GM19023 (cell line): ENCODE data around the gene BEST3.

ENCODE experiments used
- ATAC-seq: cut with Tn5 transposase; IDR thresholded peaks from one replicate; pipeline ENCODE4 v1.9.1; 2021; ENCODE audit warnings: mild to moderate bottlenecking, moderate library complexity; ENCODE audit not compliant: unreplicated experiment

The BEST3 gene

GRCh38 chr12:69698769-69699540 lies at the start of gene BEST3:
BEST3 (minus strand) TSS chr12:69699303; CDS start chr12:69697798, 1,505 bp downstream.
- no peak for ATAC-seq

- ATAC-seq, result no peak
Measured at GRCh38 chr12:69744109-69744508, 45.0 kb upstream of the BEST3 start.

DNA sequence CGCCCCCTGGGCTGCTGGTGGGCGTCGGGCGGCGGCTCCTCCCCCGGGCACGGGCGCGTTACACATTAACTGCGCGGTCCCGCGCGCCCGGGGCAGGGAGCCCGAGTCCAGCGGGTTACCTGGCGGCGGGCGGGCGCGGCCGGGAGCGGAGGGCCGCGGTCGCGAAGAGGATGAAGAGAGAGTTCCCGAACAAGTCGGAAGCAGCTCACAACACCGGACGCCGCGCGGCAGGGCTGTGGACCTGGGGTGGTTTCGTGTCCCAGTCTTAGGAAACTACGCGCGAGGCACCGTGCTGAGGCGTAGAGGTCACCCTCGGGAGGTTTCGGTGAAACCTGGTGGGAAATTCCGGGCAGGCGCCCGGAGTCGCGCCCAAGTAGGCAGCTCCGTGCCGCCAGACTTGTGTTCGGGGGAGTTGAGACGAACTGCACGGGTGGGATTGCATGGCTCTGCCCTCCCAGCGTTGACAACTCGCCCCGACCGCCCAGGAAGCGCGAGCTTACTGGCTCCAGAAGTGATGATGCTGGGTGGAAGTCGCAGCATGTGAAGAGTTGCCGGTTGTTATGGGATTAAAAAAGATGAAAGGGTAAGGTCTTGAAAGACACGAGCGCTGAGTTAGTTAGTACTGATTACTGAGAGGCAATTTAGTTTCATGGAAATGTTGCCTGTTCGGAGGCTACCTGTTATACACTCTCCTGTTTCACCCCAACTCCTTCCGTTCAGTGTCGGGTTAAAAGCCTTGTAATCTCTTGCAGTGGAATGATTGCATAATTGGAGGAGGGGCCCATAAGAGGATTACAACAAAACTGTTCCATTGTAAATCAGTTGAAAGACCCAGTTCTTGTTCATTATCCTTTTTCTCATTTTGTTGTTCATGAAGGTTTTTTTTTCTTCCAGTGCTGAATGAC lies 40.4 kb upstream of the BEST3 start:
- peak; percentile 44 for ATAC-seq

DNA sequence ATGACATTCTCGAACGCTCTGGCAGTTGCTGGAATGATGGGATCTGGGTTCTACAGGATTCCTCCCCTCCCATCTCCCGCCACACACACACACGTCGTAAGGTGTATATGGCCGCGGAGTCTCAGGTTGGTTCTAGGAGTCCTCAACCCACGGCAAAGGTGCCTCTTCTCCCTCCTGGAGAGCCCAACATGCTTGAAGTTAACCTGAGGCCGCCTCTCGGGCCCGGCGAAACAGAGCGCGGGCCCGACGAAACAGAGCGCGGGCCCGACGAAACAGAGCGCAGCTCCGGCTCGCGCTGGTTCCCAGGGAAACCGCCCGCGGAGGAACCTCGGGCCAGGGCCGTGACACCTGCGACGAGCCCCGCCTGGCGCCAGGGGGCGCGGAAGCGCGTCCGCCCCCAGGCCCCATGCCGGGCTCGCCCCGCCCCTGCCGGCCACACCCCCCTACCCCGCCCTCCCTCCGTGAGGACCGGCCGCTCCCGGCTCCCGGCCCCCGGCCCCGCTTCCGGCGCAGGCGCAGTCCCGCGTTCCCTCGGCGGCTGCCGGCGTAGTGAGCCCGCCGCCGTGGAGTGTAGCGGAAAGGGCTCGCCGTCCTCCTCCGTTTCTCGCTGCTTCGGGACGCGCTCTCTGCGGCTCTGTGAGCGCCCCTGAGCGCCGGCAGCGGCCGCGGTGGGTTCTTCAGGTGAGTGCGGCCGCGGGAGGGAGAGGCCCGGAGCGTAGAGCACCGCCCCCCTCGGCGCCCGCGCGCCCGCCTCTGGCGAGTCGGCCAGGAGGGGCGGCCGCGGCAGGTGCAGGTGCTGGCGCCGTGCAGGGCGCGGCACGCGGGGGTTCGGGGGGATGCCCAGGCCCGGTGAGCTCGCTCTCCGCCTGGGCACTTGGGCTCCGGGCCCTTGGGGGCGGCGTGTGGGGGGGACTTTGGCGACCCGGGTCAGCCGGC lies 39.5 kb upstream of the BEST3 start, which contains the start of gene RAB3IP:
Gene RAB3IP, plus strand, starts transcription at position 510 of the 936 bp plus-strand sequence. CDS start 16,549 bp downstream, outside the sequence.
- ATAC-seq, result peak; percentile 77

DNA sequence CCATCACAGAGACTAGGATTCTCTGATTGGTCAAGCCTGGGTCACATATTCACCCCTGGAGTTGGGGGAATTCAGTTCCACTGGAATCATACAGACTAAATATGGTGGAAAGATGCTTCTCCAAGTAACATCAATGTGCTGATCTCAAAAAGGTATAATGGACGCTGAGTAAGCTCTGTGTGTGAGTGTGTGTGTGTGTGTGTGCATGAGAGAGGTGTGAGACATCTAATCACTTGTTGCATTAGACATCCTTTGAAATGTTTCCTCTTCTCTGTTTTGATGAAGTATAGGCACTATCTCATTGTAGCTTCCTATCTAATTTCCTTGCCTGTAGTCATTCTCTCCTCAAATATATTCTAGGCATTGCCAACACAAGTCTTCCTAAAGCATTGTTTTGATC lies 34.5 kb upstream of the BEST3 start:
- no peak for ATAC-seq

GRCh38 chr12:69732088-69732487 lies 33.0 kb upstream of the BEST3 start:
- no peak for ATAC-seq

GRCh38 chr12:69726922-69727321 lies 27.8 kb upstream of the BEST3 start:
- no peak for ATAC-seq

GRCh38 chr12:69720750-69721149 lies 21.6 kb upstream of the BEST3 start:
- no peak for ATAC-seq

DNA sequence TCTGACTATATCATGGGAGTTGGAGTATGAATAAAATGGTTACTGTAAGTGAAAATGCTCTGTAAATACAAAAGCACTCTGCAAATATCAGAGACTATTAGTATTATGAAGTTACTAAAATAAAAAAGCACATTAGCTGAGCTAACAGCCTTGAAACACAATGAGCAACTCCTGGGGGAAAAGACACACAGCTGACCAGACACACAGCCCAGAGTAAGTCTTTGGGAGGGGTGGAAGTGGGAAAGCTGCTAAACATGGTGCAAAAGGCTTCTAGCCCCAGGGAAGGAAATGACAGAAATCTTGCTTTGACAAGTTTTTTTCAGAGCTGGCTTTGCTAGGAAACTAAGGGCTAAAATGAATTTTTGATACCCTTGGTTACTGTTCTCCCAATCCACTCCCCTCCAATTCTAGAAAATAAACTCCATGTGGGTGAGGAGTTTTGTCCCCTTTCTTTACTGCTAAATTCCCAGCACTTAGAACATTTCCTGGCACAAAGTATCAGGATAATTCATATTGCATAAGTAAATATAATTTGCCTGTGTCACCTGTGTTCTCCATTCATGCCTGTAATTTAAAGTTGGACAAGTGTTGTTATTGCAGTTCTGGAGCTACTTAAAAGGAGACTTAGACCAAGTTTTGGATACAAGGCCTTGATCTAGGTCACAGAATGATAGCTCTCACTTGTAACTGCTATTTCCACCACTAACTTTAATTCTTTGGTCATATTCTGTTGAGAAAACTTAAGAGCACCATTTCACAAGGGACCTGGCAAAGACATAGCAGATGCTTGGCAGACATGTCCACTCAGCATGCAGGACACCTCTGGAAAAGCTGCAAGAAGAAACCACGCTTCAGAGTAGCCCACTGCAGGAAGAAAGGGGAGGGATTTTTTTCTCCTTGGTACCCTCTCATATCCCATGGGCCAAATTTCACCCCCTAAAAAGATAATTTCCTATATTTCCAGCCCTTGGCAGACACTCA lies 20.5 kb upstream of the BEST3 start:
- ATAC-seq, result no peak

DNA sequence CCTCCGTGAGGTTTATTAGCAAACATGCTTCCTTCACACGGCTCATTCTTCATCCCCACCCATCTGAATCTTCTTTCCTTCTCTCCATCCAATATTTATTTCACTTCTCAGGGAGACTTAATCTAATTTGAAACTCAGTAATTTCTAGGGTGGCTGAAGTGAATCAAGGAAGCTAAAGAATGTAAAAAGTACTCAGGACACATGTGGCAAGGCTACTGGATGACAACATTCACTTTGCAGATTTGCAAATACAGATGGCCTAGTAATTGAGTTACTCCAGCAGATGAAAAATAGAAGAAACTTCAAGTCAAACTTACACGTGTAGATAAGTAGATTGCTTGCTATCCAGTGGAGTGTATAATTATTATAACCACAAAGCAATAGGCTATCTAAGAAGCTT lies 15.4 kb upstream of the BEST3 start:
- no peak for ATAC-seq

- no peak for ATAC-seq
Measured at GRCh38 chr12:69712826-69713225, 13.7 kb upstream of the BEST3 start.

- no peak for ATAC-seq
Measured at GRCh38 chr12:69708649-69709048, 9.5 kb upstream of the BEST3 start.

- no peak for ATAC-seq
Measured at GRCh38 chr12:69704357-69704756, 5.3 kb upstream of the BEST3 start.

DNA sequence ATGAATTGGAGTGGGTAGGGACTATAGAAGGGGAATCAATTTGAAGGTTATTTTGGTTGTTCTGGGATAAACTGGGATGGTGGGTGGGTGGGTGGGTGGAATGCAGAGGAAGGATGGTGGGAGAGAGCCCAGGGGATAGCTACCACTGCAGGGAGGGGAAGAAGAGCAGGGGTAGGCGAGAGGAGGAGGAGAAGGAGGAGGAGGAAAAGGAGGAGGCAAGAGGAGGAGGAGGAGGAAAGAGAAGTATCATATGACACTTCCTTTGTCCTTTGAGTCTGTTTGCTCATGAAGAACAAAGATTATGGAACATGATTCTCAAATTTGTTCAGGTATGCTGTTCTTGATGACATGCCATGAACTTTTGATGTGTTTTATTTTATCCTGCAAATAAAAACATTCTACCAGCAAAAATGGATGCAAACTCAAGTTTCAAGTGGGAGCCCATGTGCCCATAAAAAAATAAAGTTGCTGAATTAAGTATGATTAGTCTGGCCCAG lies 4.1 kb upstream of the BEST3 start:
- ATAC-seq, result no peak

DNA sequence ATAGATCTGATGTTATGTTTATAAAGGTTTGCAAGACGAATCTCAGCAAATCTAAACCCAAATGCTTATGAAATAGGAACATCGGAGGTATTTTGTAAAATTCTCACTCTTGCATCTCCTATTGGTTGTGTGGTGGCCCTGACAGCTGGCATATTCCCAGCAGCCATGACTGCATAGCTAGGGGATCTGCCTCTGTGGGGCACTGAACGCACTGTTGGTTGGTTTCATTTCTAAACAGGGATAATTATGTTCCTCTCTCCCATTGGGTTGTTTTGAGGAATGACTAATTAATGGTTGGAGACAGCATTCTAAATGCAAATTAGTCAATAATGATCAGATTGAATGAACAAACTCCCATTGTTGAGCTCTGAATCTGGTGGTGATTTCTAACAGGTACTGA lies 2.7 kb upstream of the BEST3 start:
- ATAC-seq, result no peak

DNA sequence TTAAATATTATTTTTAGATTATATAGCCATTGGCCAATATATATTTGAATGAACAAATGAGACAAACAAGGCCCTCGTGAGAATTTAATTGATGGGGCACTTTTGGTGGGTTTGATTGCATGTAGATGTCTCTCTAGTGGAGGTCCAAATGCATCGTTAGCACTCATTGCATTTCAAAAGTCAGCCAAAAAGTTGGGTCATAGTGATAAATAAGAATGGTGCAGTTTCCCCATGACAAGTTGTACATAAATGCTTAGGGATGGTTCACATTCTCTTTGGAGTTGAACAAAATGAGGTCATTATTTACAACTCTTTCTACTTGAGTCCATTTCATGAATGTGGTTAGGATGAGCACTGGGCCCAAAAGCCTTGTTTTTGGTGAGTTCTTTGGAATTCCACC lies 1.0 kb downstream of the BEST3 start:
- no peak for ATAC-seq

DNA sequence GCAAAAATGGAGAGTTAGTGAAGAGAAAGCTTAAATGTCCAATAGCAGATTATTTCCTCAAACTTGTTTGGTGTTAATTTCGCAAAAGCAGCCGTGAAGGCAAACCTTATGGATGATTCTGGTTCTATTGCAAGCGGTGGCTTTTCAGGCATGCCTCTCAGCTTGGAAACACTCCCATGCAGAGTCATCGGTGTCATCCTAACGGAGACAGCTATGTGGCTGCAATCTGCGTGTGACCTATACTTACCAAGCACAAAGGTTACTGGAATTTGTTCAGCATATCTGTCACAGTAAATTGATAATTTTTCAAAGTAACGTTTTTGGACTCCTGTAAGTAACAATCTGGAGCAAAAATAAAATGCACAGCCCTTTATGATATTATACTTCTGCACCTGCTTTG lies 5.0 kb downstream of the BEST3 start:
- ATAC-seq, result no peak

DNA sequence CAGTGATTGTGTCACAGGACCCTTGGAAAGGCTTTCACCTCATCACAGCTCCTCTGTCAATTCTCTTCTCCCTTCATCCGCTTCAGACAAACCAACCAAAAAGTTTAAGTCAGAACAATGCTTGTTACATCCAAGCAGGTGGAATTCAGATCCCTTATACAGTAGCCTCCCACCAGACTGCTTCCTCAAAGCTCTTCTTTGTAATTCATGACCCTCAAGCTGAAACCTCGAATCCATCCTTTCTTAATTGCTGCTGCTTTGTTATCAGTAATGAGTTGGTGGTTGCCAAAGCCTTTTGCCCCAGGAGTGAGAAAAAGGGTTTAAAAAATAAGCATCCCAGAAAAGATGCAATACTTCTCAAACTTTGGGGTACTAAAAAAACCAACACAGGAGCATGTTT lies 9.5 kb downstream of the BEST3 start:
- no peak for ATAC-seq
